Breast epithelium (tissue), 4 donors: ENCODE results near the gene RECQL5. TPM values are rescaled to one million over a fixed set of nuclear protein-coding genes. Genes with fewer than 3 reads are reported as not detected.

Experiments
- DNase-seq, 2 donors: peaks; one replicate each; pipeline ENCODE4 v3.0.0-alpha.2; 2019; ENCODE audit warnings: low spot score in 2 of 2
- H3K27ac ChIP-seq, 2 donors: fragments of 200-600 bp; sonication (generic) in 1 of 2; one replicate each; pipeline ENCODE4 v1.5.1; 2016 to 2019; ENCODE audit warnings: mild to moderate bottlenecking in 1 of 2
- H3K27me3 ChIP-seq, 2 donors: fragments of 200-600 bp; sonication (generic) in 1 of 2; one replicate each; pipeline versions ENCODE4 v1.5.1 to v1.6.0; 2017 to 2019; ENCODE audit warnings: control low read depth in 1 of 2, mild to moderate bottlenecking in 1 of 2
- H3K36me3 ChIP-seq: fragments of 200-600 bp; one replicate; pipeline ENCODE4 v1.5.1; 2019
- H3K4me1 ChIP-seq, 2 donors: fragments of 200-600 bp; sonication (generic); one replicate each; pipeline ENCODE4 v1.5.1; 2016 to 2019; ENCODE audit warnings: control low read depth in 1 of 2
- H3K4me3 ChIP-seq, 3 donors: fragments of 200-600 bp; sonication (generic); 1 replicate in 2 of 3; 2 replicates in 1 of 3; pipeline ENCODE4 v1.5.1; 2016 to 2019; ENCODE audit warnings: mild to moderate bottlenecking in 3 of 3, moderate library complexity in 2 of 3
- H3K9me3 ChIP-seq, 2 donors: fragments of 200-600 bp; sonication (generic) in 1 of 2; one replicate each; pipeline ENCODE4 v1.5.1; 2016 to 2019; ENCODE audit warnings: control low read depth in 1 of 2
- POLR2A ChIP-seq: fragments of 450-650 bp; IDR thresholded peaks from one replicate; pipeline ENCODE4 v1.6.1; 2016; ENCODE audit warnings: antibody characterized with exemption, mild to moderate bottlenecking, moderate library complexity
- POLR2AphosphoS5 ChIP-seq, 3 donors: sonication (generic); formaldehyde crosslinking; IDR thresholded peaks; one replicate each; pipeline ENCODE4 v1.6.1; 2017; ENCODE audit warnings: antibody characterized with exemption in 3 of 3
- intact Hi-C: fragments of 100-400 bp; cut with DNase I; formaldehyde crosslinking; loops from one replicate; pipeline ENCODE4 v1.15.1; 2023; ENCODE audit warnings: low total_unique reads
- total RNA-seq, 3 donors: library from RNA; depleted of rRNA; stranded (reverse); fragments of >200 nt; gene quantifications; one replicate each; pipeline ENCODE4 v1.1.0, GENCODE V29; 2016
- TF ChIP-seq, protein P1 (sequence below), 3 donors: fragments of 450-650 bp; IDR thresholded peaks; one replicate each; pipeline ENCODE4 v1.5.1; 2016 to 2017; ENCODE audit warnings: antibody characterized with exemption in 3 of 3, mild to moderate bottlenecking in 3 of 3, moderate library complexity in 3 of 3

RECQL5 gene
- total RNA-seq, 3 donors from 2014 or later = 10.7 to 22.8 (median 14.1) TPM

DNA sequence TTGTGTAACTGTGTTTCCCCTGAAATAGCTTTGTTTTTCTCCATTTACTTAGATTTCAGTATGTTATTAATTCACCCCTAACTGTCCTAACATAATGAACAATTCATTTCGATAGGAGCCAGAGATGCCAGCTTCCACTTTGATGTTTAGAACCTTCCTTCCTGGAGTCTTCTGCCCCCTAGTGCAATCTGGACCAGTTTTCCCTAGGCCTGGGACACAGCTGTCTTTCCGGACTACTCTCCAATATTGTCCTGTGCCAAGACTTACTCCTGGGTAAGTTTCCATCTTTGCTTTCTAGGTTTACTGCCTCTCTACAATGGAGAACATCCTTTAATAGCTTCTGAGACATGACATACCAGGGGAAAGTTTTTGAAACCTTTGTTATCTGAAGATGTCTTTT is 12.8 kb downstream of the RECQL5 start:
- intact Hi-C loops = no loop called here
- TF ChIP-seq, protein P1, sequence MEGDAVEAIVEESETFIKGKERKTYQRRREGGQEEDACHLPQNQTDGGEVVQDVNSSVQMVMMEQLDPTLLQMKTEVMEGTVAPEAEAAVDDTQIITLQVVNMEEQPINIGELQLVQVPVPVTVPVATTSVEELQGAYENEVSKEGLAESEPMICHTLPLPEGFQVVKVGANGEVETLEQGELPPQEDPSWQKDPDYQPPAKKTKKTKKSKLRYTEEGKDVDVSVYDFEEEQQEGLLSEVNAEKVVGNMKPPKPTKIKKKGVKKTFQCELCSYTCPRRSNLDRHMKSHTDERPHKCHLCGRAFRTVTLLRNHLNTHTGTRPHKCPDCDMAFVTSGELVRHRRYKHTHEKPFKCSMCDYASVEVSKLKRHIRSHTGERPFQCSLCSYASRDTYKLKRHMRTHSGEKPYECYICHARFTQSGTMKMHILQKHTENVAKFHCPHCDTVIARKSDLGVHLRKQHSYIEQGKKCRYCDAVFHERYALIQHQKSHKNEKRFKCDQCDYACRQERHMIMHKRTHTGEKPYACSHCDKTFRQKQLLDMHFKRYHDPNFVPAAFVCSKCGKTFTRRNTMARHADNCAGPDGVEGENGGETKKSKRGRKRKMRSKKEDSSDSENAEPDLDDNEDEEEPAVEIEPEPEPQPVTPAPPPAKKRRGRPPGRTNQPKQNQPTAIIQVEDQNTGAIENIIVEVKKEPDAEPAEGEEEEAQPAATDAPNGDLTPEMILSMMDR (IDR thresholded peaks at IDR 0.05) = no peak
- TF ChIP-seq POLR2AphosphoS5 (IDR thresholded peaks at IDR 0.05) (no peak), POLR2A (no peak)
- Histone ChIP-seq H3K9me3 (no peaks in the 10 kb centered on the region), H3K4me1 (no peaks in the 10 kb centered on the region), H3K36me3 (no peaks in the 10 kb centered on the region), H3K4me3 (no peak overlapping the region), H3K27me3 (no peaks in the 10 kb centered on the region), H3K27ac (no peak overlapping the region)
- DNase-seq = peak in 1 of 2 donors; percentile 34

DNA sequence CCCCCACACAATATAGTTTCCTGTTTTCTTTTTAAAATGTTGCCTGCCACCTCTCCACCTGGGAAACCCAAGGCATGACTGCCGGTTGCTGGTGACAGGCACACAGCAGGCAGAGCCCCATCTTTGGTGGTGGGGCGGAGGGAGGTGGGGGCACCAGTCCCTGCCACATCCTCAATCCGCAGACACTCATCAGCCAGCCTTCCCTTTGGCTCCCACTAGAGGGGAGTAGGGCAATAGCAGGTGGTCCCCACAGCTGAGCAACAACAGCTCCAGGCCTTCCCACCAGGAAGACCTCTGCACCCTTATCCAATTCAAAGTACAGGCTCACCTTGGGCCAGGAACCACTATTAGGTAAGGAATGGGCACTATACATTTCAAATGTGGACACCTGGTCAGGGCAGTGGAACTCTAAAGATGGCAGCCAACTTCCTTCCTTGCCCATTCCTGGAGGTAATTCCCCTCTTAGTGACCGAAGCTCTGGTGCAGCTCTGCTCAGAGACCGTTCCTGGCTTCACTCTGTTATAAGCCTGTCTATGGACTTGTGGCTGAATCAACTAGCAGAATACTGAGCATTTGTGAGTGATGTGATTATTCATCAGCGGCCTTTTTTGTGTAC is 13.9 kb downstream of the RECQL5 start:
- DNase-seq = no peak
- Histone ChIP-seq H3K4me3 (no peak overlapping the region), H3K4me1 (no peaks in the 10 kb centered on the region), H3K27ac (no peak overlapping the region), H3K9me3 (no peaks in the 10 kb centered on the region), H3K27me3 (no peaks in the 10 kb centered on the region), H3K36me3 (no peaks in the 10 kb centered on the region)
- intact Hi-C loops = no loop called here
- TF ChIP-seq POLR2AphosphoS5 (IDR thresholded peaks at IDR 0.05) = no peak
- TF ChIP-seq POLR2A = no peak
- TF ChIP-seq, protein P1 (IDR thresholded peaks at IDR 0.05) = peak in 2 of 3 donors; percentile 32 to 40

DNA sequence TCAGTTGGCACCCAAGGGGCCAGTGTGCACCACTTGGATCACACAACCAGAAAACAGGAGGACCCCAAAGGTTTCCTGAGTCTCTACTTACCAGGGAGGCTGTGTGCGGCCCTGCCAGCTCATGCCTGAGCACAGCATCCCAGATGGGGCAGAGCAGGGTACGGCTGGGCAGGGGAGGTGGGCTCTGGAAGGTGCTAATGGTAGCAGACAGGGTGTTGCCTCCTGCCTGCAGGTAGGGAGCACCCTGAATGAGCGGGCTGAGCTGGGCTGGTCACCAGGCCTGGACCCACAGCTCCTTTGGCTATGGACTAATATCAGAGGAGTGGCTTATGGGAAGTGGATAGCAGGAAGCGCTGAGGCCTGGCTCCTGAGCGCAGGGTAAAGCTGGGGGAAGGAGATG is 14.6 kb downstream of the RECQL5 start:
- no peaks in the 10 kb centered on the region for H3K4me1 ChIP-seq
- no peaks in the 10 kb centered on the region for H3K9me3 ChIP-seq
- intact Hi-C loops = no loop called here
- H3K27ac ChIP-seq = no peak overlapping the region
- no peaks in the 10 kb centered on the region for H3K36me3 ChIP-seq
- no peaks in the 10 kb centered on the region for H3K27me3 ChIP-seq
- no peak overlapping the region for H3K4me3 ChIP-seq
- TF ChIP-seq POLR2AphosphoS5 (IDR thresholded peaks at IDR 0.05) (no peak), POLR2A (no peak)
- TF ChIP-seq, protein P1 (IDR thresholded peaks at IDR 0.05) = no peak
- DNase-seq = peak in 1 of 2 donors; percentile 22

DNA sequence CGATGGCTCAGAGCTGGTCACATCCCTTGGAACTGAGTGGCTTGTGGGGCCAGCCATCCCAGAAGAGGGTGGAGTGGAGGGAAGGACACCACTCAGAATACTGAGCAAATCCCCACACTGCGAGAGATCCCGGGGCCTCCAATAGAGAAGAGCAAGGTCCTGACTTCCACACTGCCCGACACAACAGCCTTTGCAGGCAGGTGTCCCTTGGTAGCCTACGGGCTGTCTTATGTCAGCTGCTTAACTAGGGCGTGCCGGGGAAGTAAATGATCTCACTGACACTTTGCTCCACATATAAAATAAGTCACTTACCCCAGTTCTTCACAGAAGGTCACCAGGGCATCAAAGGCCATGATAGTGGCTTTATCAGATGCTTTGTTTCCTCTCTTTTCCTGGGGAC is 16.1 kb downstream of the RECQL5 start:
- Histone ChIP-seq H3K4me3 (no peak overlapping the region), H3K36me3 (no peaks in the 10 kb centered on the region), H3K4me1 (peaks cover 0 to 2% of the 10 kb centered on the region in 2 donors), H3K9me3 (no peaks in the 10 kb centered on the region), H3K27ac (no peak overlapping the region), H3K27me3 (no peaks in the 10 kb centered on the region)
- TF ChIP-seq POLR2AphosphoS5 (IDR thresholded peaks at IDR 0.05) (no peak), POLR2A (no peak)
- TF ChIP-seq, protein P1 (IDR thresholded peaks at IDR 0.05) = no peak
- DNase-seq = peak in 1 of 2 donors; percentile 17
- intact Hi-C loops = no loop called here

DNA sequence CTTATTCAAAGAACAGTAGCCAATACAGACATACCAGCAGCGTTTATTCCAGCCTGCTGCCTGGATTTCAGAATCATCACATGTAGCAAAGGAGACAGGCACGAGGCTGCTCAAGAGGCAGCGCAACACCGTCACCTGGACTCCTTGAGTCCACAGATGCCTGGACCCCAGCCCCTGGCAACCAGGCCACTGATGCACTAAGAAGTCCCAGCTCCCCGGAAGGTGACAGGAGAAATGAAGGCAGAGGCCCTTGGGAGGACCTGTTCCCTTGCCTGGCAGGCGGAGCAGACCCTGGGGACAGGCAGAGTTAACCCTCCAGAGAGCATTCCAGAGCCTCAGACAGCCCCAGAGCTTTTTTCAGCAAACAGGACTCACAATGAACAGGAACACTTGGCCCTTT is 17.3 kb downstream of the RECQL5 start:
- no peak for DNase-seq
- H3K27me3 ChIP-seq = no peaks in the 10 kb centered on the region
- no peak overlapping the region for H3K4me3 ChIP-seq
- peaks cover 0 to 5% of the 10 kb centered on the region in 2 donors for H3K4me1 ChIP-seq
- no peak overlapping the region for H3K27ac ChIP-seq
- no peaks in the 10 kb centered on the region for H3K36me3 ChIP-seq
- TF ChIP-seq POLR2AphosphoS5 (IDR thresholded peaks at IDR 0.05) (no peak), POLR2A (no peak)
- TF ChIP-seq, protein P1 (IDR thresholded peaks at IDR 0.05) = no peak
- H3K9me3 ChIP-seq = no peaks in the 10 kb centered on the region
- intact Hi-C loops = no loop called here
